GM23248 (cell line): Measurements from ENCODE around the gene APOOL.

Experiments used
- EZH2 ChIP-seq: fragments of 200-600 bp; sonication (generic); IDR thresholded peaks from 2 replicates; pipeline ENCODE4 v1.6.1; 2018; ENCODE audit warnings: antibody characterized with exemption, mild to moderate bottlenecking; ENCODE audit not compliant: insufficient read depth, poor library complexity, severe bottlenecking
- EZH2phosphoT487 ChIP-seq: fragments of 200-600 bp; sonication (generic); IDR thresholded peaks from 2 replicates; pipeline ENCODE4 v1.6.1; 2018; ENCODE audit warnings: antibody characterized with exemption, moderate library complexity, mild to moderate bottlenecking, low read depth; ENCODE audit not compliant: insufficient read depth

DNA sequence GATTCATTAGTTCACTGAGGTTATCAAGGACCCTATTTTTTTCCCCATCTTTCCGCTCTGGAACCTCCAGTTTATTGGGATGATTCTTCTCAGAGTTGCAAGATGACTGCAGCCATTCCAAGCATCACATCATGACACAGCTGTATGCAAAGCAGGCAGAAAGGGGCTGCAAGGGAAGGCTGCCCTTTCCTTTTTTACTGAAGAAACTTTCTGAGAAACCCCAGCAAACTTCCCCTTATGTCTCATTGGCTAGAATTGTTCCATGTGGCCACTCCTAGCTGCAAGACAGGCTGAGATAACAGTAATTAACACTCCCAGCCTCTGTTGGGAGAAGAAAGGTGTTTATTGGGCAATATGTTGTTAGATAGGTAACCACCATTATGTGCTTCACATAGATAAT lies 137.3 kb downstream of the APOOL start:
- TF ChIP-seq EZH2 = no peak
- no peak for TF ChIP-seq EZH2phosphoT487
